Measurements from ENCODE around the gene GJB2. TPM values are rescaled to one million over a fixed set of nuclear protein-coding genes. Genes with fewer than 3 reads are reported as not detected.

GJB2 gene
- total and polyA plus RNA-seq, 2 experiments from 2014 or later, result not detected

GRCh38 chr13:20137875-20138274 is 54.9 kb downstream of the GJB2 start:
- Mint-ChIP-seq H3K27me3 (ENCODE audit: insufficient read depth, low read depth, poor library complexity) (peaks cover 15% of the 10 kb centered on the region), H3K4me3 (no peak overlapping the region), H3K4me1 (peaks cover 8% of the 10 kb centered on the region), H3K36me3 (ENCODE audit: low read depth) (no peaks in the 10 kb centered on the region), H3K27ac (no peak overlapping the region), H3K9me3 (peaks cover 4% of the 10 kb centered on the region; the same call in 2 of the 3 replicates)
- H3K4me2 ChIP-seq, result no peak overlapping the region
- peaks cover 21% of the 10 kb centered on the region for H3K27me3 ChIP-seq (ENCODE audit: insufficient read depth)
- no peak for ATAC-seq
- no peaks in the 10 kb centered on the region for H3K9me2 ChIP-seq (ENCODE audit: insufficient read depth)
- no peaks in the 10 kb centered on the region for H3K79me2 ChIP-seq (replicated peaks; ENCODE audit: insufficient read depth)
- H3K36me3 ChIP-seq (ENCODE audit: insufficient read depth), result no peaks in the 10 kb centered on the region
- no peak overlapping the region for H3K4me3 ChIP-seq
- peaks cover 4% of the 10 kb centered on the region; the same call in 1 of the 2 replicates for H3F3A ChIP-seq (replicated peaks; ENCODE audit: low read depth)
- no peak for DNase-seq (ENCODE audit: low spot score)
- H2AFZ ChIP-seq, result peak overlapping the region; percentile 47; the same call in 1 of the 2 replicates
- H3K4me1 ChIP-seq (ENCODE audit: insufficient read depth), result peaks cover 7% of the 10 kb centered on the region
- H4K20me1 ChIP-seq (replicated peaks; ENCODE audit: insufficient read depth), result no peaks in the 10 kb centered on the region; the same call in 1 of the 2 replicates
- TF ChIP-seq JUNB (IDR thresholded peaks at IDR 0.05; ENCODE audit: unreplicated experiment) (no peak), EZH2phosphoT487 (IDR thresholded peaks at IDR 0.05; ENCODE audit: unreplicated experiment) (no peak), ETS1 (IDR thresholded peaks at IDR 0.05) (no peak), STAT1 (IDR thresholded peaks at IDR 0.05; ENCODE audit: unreplicated experiment) (no peak), ZNF331 (CRISPR knock-in tag; IDR thresholded peaks at IDR 0.05; ENCODE audit: low read depth) (no peak)
- H3K27ac ChIP-seq (ENCODE audit: low read depth), result no peak overlapping the region

Other genes with a start within 250 kb of the GJB2 start
- 153 and 159 TPM in 2 replicates for gene ZMYM2, start 234.2 kb downstream of the GJB2 start, total RNA-seq (2014; rRNA removed; shearing (Covaris generic))
- gene ZMYM2, start 234.2 kb downstream of the GJB2 start, polyA plus RNA-seq (2016; fragmentation: Nextera tagmentation; extraction: Ambion mirVana), result 63.6 and 87.9 TPM in 2 replicates
- gene GJA3, start 31.9 kb downstream of the GJB2 start, total RNA-seq (2014; rRNA removed; shearing (Covaris generic)), result 0.17 and 1.2 TPM in 2 replicates
- gene GJA3, start 31.9 kb downstream of the GJB2 start, polyA plus RNA-seq (2016; fragmentation: Nextera tagmentation; extraction: Ambion mirVana), result 0.19 and 0.23 TPM in 2 replicates
- not detected in 2 replicates for gene GJB6, start 39.4 kb upstream of the GJB2 start, total RNA-seq (2014; rRNA removed; shearing (Covaris generic))
- not detected in 2 replicates for gene GJB6, start 39.4 kb upstream of the GJB2 start, polyA plus RNA-seq (2016; fragmentation: Nextera tagmentation; extraction: Ambion mirVana)